ENCODE measurements around the gene SCAMP5. TPM values are rescaled to one million over a fixed set of nuclear protein-coding genes. Genes with fewer than 3 reads are reported as not detected.

SCAMP5 gene
- total RNA-seq, 2 experiments from 2014 or later, result 0.65 to 1.1 TPM

GRCh38 chr15:75021341-75021740 is 26.0 kb downstream of the SCAMP5 start:
- Mint-ChIP-seq H3K9me3 (no peaks in the 10 kb centered on the region), H3K27me3 (no peaks in the 10 kb centered on the region), H3K4me3 (no peak overlapping the region), H3K36me3 (ENCODE audit: low read depth) (peaks cover 8% of the 10 kb centered on the region), H3K4me1 (ENCODE audit: low read depth) (peaks cover 9% of the 10 kb centered on the region), H3K27ac (no peak overlapping the region)
- intact Hi-C loops (cut with micrococcal nuclease), result no loop called here
- CTCF ChIA-PET, result interaction anchor here (3.2 kb wide), 1 partner anchor 8 kb away, joined by 9 read pairs; no protein-coding TSS in a partner anchor
- DNase-seq (no peak), ATAC-seq (no peak)
- TF ChIP-seq CTCF (IDR thresholded peaks at IDR 0.05), result no peak
- POLR2A ChIA-PET, result interaction anchor here (1.0 kb wide), 1 partner anchor 14 kb away, joined by 3 read pairs; no protein-coding TSS in a partner anchor

- ChIA-PET CTCF (interaction anchor here (0.9 to 8.7 kb wide), 3 partner anchors 72 to 182 kb away, joined by 3 to 89 read pairs (median 25); partner anchors contain the start of gene C15orf39), POLR2A (interaction anchor here (0.6 to 3.1 kb wide), 14 partner anchors 9 to 306 kb away, joined by 3 to 24 read pairs (median 4); partner anchors contain the start of genes C15orf39 and RPP25)
- no peak overlapping the region for H3K27ac Mint-ChIP-seq
- peaks cover 18% of the 10 kb centered on the region for H3K4me1 Mint-ChIP-seq (ENCODE audit: low read depth)
- DNase-seq (no peak), ATAC-seq (no peak)
- no peak for TF ChIP-seq CTCF (IDR thresholded peaks at IDR 0.05)
- H3K4me3 Mint-ChIP-seq, result peak overlapping the region; percentile 93
- no peaks in the 10 kb centered on the region for H3K27me3 Mint-ChIP-seq
- intact Hi-C loops (cut with micrococcal nuclease), result no loop called here
- peaks cover 10% of the 10 kb centered on the region for H3K36me3 Mint-ChIP-seq (ENCODE audit: low read depth)
- no peaks in the 10 kb centered on the region for H3K9me3 Mint-ChIP-seq
Observed at GRCh38 chr15:75022783-75023180, 27.4 kb downstream of the SCAMP5 start.

GRCh38 chr15:75023181-75023871 is 28.0 kb downstream of the SCAMP5 start, which contains the start of gene PPCDC:
Gene PPCDC (plus strand): TSS chr15:75023590. CDS start chr15:75028319, 4,729 bp downstream.
- TF ChIP-seq CTCF (IDR thresholded peaks at IDR 0.05), result no peak
- Mint-ChIP-seq H3K4me1 (ENCODE audit: low read depth) (peaks cover 19% of the 10 kb centered on the region), H3K9me3 (no peaks in the 10 kb centered on the region), H3K36me3 (ENCODE audit: low read depth) (peaks cover 10% of the 10 kb centered on the region), H3K4me3 (peak within 1 kb of the TSS; percentile 93), H3K27ac (peak within 1 kb of the TSS; percentile 90), H3K27me3 (no peaks in the 10 kb centered on the region)
- DNase-seq (peak; percentile 97), ATAC-seq (peak; percentile 100)
- ChIA-PET CTCF (interaction anchor here (0.7 to 8.7 kb wide), 6 partner anchors 22 to 478 kb away, joined by 3 to 89 read pairs (median 3); partner anchors contain the start of gene C15orf39), POLR2A (interaction anchor here (0.6 to 3.1 kb wide), 24 partner anchors 8 to 431 kb away, joined by 3 to 24 read pairs (median 3); partner anchors contain the start of genes C15orf39, COX5A, RPP25 and SCAMP5)
- intact Hi-C loops (cut with micrococcal nuclease), result no loop called here

GRCh38 chr15:75023872-75024636 is 28.7 kb downstream of the SCAMP5 start:
- ATAC-seq (no peak), DNase-seq (no peak)
- intact Hi-C loops (cut with micrococcal nuclease), result no loop called here
- Mint-ChIP-seq H3K9me3 (no peaks in the 10 kb centered on the region), H3K4me1 (ENCODE audit: low read depth) (peaks cover 22% of the 10 kb centered on the region), H3K4me3 (peak overlapping the region; percentile 93), H3K36me3 (ENCODE audit: low read depth) (peaks cover 11% of the 10 kb centered on the region), H3K27me3 (no peaks in the 10 kb centered on the region), H3K27ac (peak overlapping the region; percentile 90)
- TF ChIP-seq CTCF (IDR thresholded peaks at IDR 0.05), result no peak
- POLR2A ChIA-PET, result interaction anchor here (0.6 to 3.1 kb wide), 25 partner anchors 8 to 618 kb away, joined by 3 to 24 read pairs (median 3); partner anchors contain the start of genes C15orf39, COX5A, RPP25 and SCAMP5
- CTCF ChIA-PET, result interaction anchor here (0.7 to 8.7 kb wide), 8 partner anchors 18 to 479 kb away, joined by 3 to 89 read pairs (median 3); partner anchors contain the start of gene C15orf39
